NB4 (cell line): ENCODE measurements around the gene LRRC17.

ENCODE experiments used
- DNase-seq: peaks from one replicate; pipeline ENCODE4 v3.0.0; 2010; ENCODE audit warnings: low read depth
- H3K4me3 ChIP-seq: one replicate; pipeline ENCODE4 v1.5.1; 2011; ENCODE audit warnings: mild to moderate bottlenecking, low read depth, low read length, moderate library complexity
- CTCF ChIP-seq: IDR thresholded peaks from one replicate; pipeline ENCODE4 v1.5.1; 2012; ENCODE audit warnings: low read depth, low read length
- MYC ChIP-seq: IDR thresholded peaks from 2 replicates; pipeline ENCODE4 v1.6.1; 2011; ENCODE audit warnings: low read depth, low read length
- POLR2A ChIP-seq: IDR thresholded peaks from 2 replicates; pipeline ENCODE4 v1.6.1; 2011; ENCODE audit warnings: mild to moderate bottlenecking; ENCODE audit not compliant: insufficient read length; ENCODE audit errors: extremely low read depth
- TF ChIP-seq, protein P1 (sequence below): IDR thresholded peaks from 2 replicates; pipeline ENCODE4 v1.6.1; 2011; ENCODE audit warnings: low read depth, low read length

The LRRC17 gene

DNA sequence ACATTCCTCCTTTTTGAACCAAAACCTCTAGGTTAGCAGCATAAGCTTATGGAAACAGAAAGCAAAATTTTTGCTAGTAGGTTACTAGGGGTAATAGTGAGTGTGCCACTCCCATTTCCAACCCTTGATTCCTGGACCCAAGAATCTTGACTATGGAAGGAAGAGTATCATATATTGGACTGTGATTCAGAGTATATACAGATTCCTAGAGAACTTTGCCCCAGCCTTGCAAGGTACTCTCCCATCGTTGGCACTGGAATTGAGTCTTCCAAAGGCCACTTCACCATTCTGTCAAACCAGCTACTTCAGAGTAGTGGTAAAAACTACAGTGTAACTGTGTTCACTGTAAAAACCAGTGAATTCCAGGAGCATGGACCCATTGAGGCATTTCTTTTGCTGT is 69.4 kb downstream of the LRRC17 start:
- H3K4me3 ChIP-seq: no peak overlapping the region
- DNase-seq: no peak
- TF ChIP-seq CTCF: no peak
- TF ChIP-seq, protein P1, sequence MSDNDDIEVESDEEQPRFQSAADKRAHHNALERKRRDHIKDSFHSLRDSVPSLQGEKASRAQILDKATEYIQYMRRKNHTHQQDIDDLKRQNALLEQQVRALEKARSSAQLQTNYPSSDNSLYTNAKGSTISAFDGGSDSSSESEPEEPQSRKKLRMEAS: no peak
- no peak for TF ChIP-seq POLR2A
- TF ChIP-seq MYC: no peak

DNA sequence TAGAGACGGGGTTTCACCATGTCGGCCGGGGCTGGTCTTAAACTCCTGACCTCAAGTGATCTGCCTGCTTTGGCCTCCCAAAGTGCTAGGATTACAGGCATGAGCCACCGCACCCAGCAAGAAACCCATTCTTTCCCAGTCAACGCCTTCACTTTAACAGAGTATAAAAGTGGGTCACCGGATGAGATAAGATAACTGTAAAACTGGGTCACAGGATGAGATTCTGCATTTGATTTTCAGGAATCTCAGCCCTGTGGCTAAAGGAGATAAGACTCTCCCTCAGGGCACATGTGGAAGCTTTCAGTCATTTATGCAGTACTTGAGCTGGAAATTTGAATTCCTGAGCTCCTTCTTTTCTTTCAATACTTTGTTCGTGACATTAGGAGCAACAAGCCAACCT is 70.8 kb downstream of the LRRC17 start:
- no peak for DNase-seq
- TF ChIP-seq MYC (no peak), CTCF (no peak), POLR2A (no peak)
- TF ChIP-seq, protein P1: no peak
- H3K4me3 ChIP-seq: no peak overlapping the region

- H3K4me3 ChIP-seq: no peak overlapping the region
- TF ChIP-seq, protein P1: no peak
- no peak for TF ChIP-seq CTCF
- TF ChIP-seq MYC: no peak
- no peak for TF ChIP-seq POLR2A
- no peak for DNase-seq
Observed at GRCh38 chr7:102985176-102985783, 72.5 kb downstream of the LRRC17 start.

GRCh38 chr7:102988088-102988487 is 75.3 kb downstream of the LRRC17 start:
- H3K4me3 ChIP-seq: no peak overlapping the region
- DNase-seq: no peak
- TF ChIP-seq CTCF (no peak), POLR2A (no peak), MYC (no peak)
- TF ChIP-seq, protein P1: no peak

- TF ChIP-seq POLR2A (no peak), MYC (no peak), CTCF (no peak)
- TF ChIP-seq, protein P1: no peak
- DNase-seq: peak; percentile 30
- no peak overlapping the region for H3K4me3 ChIP-seq
Observed at GRCh38 chr7:102988631-102989560, 76.1 kb downstream of the LRRC17 start.
